BE2C (cell line): ENCODE measurements around the gene NLRP7.
"Not testable (repeated sequence)": the region's sequence is repeated elsewhere in the genome, so short reads cannot be mapped to it uniquely, and the experiment has no call there.

ENCODE experiments used
- DNase-seq: peaks from one replicate; pipeline ENCODE4 v3.0.0-alpha.2; 2020
- H3K27me3 ChIP-seq: fragments of 250-450 bp; sonication (Bioruptor Pico); 2 replicates; pipeline ENCODE4 v1.5.1; 2020; ENCODE audit warnings: mild to moderate bottlenecking
- H3K36me3 ChIP-seq: fragments of 250-450 bp; sonication (Bioruptor Pico); 2 replicates; pipeline ENCODE4 v1.5.1; 2020; ENCODE audit warnings: mild to moderate bottlenecking
- H3K4me1 ChIP-seq: fragments of 250-450 bp; sonication (Bioruptor Pico); 2 replicates; pipeline ENCODE4 v1.5.1; 2020
- H3K4me3 ChIP-seq: 2 replicates; pipeline ENCODE4 v1.5.1; 2011; ENCODE audit warnings: low read depth, low read length
- H3K9me3 ChIP-seq: fragments of 250-450 bp; sonication (Bioruptor Pico); 2 replicates; pipeline ENCODE4 v1.5.1; 2020
- TF ChIP-seq, protein P1 (sequence below): IDR thresholded peaks from 2 replicates; pipeline ENCODE4 v1.5.1; 2012; ENCODE audit warnings: mild to moderate bottlenecking, low read depth, low read length

The NLRP7 gene

DNA sequence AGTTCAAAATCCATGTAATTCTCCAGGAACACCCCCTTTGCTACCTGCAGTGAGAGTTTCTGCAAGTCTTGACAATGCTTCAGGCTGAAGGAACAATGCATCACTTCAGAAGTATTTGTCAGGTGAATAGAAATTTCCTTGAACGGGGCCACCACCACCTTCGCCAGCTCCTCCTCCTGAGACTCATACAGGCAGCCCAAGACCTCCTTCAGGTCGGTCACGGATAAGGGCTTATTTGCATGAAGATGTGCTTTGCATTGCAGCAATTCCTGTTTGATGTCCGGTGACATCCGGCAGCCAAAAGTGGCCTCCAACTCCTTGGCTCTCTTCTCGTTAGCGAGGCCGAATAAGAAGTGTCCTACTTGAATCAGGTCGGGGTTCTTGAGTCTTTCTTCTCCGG is 8.4 kb downstream of the NLRP7 start:
- Histone ChIP-seq H3K4me3 (no peak overlapping the region), H3K9me3 (no peaks in the 10 kb centered on the region), H3K36me3 (no peaks in the 10 kb centered on the region), H3K27me3 (peaks cover 35% of the 10 kb centered on the region), H3K4me1 (no peaks in the 10 kb centered on the region)
- TF ChIP-seq, protein P1, sequence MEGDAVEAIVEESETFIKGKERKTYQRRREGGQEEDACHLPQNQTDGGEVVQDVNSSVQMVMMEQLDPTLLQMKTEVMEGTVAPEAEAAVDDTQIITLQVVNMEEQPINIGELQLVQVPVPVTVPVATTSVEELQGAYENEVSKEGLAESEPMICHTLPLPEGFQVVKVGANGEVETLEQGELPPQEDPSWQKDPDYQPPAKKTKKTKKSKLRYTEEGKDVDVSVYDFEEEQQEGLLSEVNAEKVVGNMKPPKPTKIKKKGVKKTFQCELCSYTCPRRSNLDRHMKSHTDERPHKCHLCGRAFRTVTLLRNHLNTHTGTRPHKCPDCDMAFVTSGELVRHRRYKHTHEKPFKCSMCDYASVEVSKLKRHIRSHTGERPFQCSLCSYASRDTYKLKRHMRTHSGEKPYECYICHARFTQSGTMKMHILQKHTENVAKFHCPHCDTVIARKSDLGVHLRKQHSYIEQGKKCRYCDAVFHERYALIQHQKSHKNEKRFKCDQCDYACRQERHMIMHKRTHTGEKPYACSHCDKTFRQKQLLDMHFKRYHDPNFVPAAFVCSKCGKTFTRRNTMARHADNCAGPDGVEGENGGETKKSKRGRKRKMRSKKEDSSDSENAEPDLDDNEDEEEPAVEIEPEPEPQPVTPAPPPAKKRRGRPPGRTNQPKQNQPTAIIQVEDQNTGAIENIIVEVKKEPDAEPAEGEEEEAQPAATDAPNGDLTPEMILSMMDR, result no peak
- no peak for DNase-seq

DNA sequence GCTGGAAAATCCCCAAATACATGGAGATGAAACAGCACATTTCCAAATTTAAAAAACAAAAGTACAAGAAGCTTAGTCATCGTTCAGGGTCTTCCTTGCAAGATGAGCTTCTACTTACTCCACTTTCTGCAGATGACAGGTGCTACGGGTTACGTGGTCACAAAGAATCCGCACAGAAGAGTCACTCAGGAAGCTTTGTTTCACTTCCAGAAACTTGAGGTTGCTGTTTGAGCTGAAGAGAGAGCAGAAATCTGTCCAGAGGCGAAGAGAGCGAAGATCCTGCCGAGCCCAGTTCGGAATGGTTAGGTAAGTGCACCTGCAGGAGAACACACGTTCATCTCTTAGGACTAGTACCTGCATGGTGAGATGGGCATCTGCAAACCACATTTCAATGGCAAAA is 9.4 kb downstream of the NLRP7 start:
- Histone ChIP-seq H3K4me3 (no peak overlapping the region), H3K4me1 (no peaks in the 10 kb centered on the region), H3K27me3 (peaks cover 35% of the 10 kb centered on the region), H3K36me3 (no peaks in the 10 kb centered on the region), H3K9me3 (no peaks in the 10 kb centered on the region)
- TF ChIP-seq, protein P1, result no peak
- DNase-seq, result no peak

DNA sequence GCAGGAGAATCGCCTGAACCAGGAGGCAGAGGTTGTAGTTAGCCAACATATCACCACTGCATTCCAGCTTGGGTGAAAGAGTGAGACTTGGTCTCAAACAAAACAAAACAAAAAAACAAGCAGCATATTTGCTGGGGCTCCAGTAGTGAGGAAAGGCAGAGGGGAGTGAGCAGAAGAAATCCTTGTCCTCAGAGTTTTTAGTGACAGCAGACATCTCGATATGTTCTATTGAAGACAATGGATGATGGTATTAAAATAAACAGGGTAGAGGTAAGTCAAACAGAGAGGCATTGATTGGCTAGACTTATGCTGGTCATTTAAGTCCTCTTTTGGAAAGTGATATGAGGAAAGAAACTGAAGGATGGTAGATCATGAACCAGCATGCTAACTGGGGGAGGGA is 19.0 kb downstream of the NLRP7 start:
- H3K9me3 ChIP-seq, result no peaks in the 10 kb centered on the region; the same call in 1 of the 2 replicates
- H3K27me3 ChIP-seq, result peaks cover 5% of the 10 kb centered on the region
- H3K4me3 ChIP-seq, result no peak overlapping the region
- DNase-seq, result no peak
- H3K4me1 ChIP-seq, result no peaks in the 10 kb centered on the region
- TF ChIP-seq, protein P1, result no peak
- no peaks in the 10 kb centered on the region for H3K36me3 ChIP-seq

DNA sequence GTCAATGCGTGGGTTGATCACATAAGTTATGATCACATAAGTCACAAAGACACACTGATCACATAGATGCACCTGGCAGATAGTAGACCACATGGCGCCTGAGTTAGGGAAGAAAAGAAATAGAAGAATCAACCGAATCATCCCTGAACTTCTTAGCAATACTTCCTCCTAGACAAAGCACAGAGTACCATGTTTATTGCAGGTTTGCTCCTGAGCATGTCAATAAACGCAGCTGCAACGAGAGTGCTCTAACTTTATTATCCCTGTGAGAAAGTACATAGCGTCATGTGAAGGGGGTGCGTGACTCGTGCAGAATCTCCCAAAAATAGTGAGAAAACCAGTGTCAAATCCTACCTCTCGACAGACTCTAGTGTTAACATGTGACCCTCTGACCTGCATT is 24.1 kb downstream of the NLRP7 start:
- no peaks in the 10 kb centered on the region for H3K4me1 ChIP-seq
- peaks cover 10% of the 10 kb centered on the region for H3K27me3 ChIP-seq
- H3K4me3 ChIP-seq, result no peak overlapping the region
- TF ChIP-seq, protein P1, result no peak
- no peak for DNase-seq
- no peaks in the 10 kb centered on the region; the same call in 1 of the 2 replicates for H3K9me3 ChIP-seq
- H3K36me3 ChIP-seq, result no peaks in the 10 kb centered on the region

DNA sequence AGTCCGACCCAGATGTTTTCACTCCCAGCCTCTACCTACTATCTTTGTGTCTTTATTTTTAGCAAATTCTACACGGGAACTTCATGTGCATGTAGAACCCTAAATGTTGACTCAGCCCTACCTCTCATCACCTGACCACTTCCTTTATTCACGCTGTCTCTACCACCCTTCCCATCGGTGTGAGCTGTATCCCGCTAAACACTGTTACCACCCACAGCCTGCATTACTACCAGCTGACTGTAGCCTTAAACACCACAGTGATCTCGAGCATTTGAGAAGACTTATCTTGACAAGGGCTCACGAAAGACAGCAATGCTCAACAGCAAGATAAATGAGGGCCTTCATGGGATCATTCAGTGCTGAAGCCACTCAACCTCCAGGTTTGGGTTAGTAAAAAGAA is 26.2 kb downstream of the NLRP7 start:
- TF ChIP-seq, protein P1, result no peak
- Histone ChIP-seq H3K27me3 (peaks cover 14% of the 10 kb centered on the region), H3K9me3 (no peaks in the 10 kb centered on the region), H3K4me1 (no peaks in the 10 kb centered on the region), H3K36me3 (no peaks in the 10 kb centered on the region), H3K4me3 (no peak overlapping the region)
- no peak for DNase-seq

DNA sequence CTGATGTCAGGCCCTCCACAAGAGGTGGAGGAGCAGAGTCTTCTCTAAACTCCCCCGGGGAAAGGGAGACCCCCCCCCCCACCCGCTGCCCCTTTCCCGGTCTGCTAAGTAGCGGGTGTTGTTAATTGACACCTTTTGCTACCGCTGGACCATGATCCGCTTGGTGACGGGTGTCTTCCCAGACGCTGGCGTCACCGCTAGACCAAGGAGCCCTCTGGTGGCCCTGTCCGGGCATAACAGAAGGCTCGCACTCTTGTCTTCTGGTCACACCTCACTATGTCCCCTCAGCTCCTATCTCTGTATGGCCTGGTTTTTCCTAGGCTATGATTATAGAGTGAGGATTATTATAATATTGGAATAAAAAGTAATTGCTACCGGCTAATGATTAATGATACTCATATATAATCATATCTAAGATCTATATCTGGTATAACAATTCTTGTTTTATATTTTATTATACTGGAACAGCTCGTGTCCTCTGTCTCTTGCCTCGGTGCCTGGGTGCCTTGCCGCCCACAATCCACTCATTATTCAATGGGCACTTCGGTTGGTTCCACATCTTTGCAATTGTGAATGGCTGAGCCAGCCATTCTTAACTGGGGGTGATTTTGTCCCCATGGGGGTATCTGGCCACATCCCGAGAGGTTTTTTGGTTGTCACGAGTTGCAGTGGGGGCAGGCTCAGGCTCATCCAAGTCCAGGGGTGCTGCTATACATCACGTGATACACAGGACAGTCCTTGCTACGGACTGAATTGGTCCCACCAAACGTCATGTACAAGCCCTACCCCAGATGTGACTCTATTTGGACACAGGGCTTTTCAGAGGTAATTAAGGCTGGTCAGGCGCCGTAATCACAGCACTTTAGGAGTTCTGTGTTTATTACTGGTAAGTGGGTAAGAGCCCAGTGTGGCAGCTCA is 27.4 kb downstream of the NLRP7 start:
- H3K4me3 ChIP-seq, H3K4me1 ChIP-seq, H3K9me3 ChIP-seq, H3K36me3 ChIP-seq, DNase-seq: not testable (repeated sequence)
- TF ChIP-seq, protein P1, result peak; percentile 36; the same call in 1 of the 2 replicates
- peaks cover 19% of the 10 kb centered on the region for H3K27me3 ChIP-seq
